Pons (tissue), 1 donor: ENCODE measurements around the gene EP400.
"Not testable (repeated sequence)": the region's sequence is repeated elsewhere in the genome, so short reads cannot be mapped to it uniquely, and the experiment has no call there.

Experiments
- DNase-seq: peaks from one replicate; pipeline ENCODE4 v3.0.0-alpha.2; 2016; ENCODE audit warnings: low spot score

Gene EP400

GRCh38 chr12:132047630-132048029 is 97.9 kb downstream of the EP400 start:
- DNase-seq: not testable (repeated sequence)

GRCh38 chr12:132049442-132049841 is 99.7 kb downstream of the EP400 start:
- DNase-seq: no peak

GRCh38 chr12:132049876-132050275 is 100.1 kb downstream of the EP400 start:
- no peak for DNase-seq

GRCh38 chr12:132051718-132052117 is 102.0 kb downstream of the EP400 start:
- DNase-seq: not testable (repeated sequence)

GRCh38 chr12:132052196-132052932 is 102.6 kb downstream of the EP400 start:
- DNase-seq: no peak

- DNase-seq: no peak
Observed at GRCh38 chr12:132053338-132054330, 103.9 kb downstream of the EP400 start.

GRCh38 chr12:132054983-132055382 is 105.2 kb downstream of the EP400 start:
- DNase-seq: no peak

- no peak for DNase-seq
Observed at GRCh38 chr12:132055535-132056096, 105.9 kb downstream of the EP400 start.

- no peak for DNase-seq
Observed at GRCh38 chr12:132056320-132056719, 106.6 kb downstream of the EP400 start.

- no peak for DNase-seq
Observed at GRCh38 chr12:132056951-132057350, 107.2 kb downstream of the EP400 start.

GRCh38 chr12:132057691-132058090 is 107.9 kb downstream of the EP400 start:
- DNase-seq: no peak

GRCh38 chr12:132061197-132061596 is 111.5 kb downstream of the EP400 start:
- DNase-seq: no peak

GRCh38 chr12:132061641-132062430 is 112.1 kb downstream of the EP400 start:
- no peak for DNase-seq

- DNase-seq: no peak
Observed at GRCh38 chr12:132062481-132062880, 112.7 kb downstream of the EP400 start.

GRCh38 chr12:132063491-132063890 is 113.7 kb downstream of the EP400 start:
- DNase-seq: no peak

- no peak for DNase-seq
Observed at GRCh38 chr12:132064631-132065030, 114.9 kb downstream of the EP400 start.

- no peak for DNase-seq
Observed at GRCh38 chr12:132065203-132065602, 115.5 kb downstream of the EP400 start.

- no peak for DNase-seq
Observed at GRCh38 chr12:132065609-132066344, 116.0 kb downstream of the EP400 start.

GRCh38 chr12:132066345-132066685 is 116.6 kb downstream of the EP400 start:
- no peak for DNase-seq

GRCh38 chr12:132066749-132067148 is 117.0 kb downstream of the EP400 start:
- DNase-seq: no peak

GRCh38 chr12:132067182-132067581 is 117.4 kb downstream of the EP400 start:
- no peak for DNase-seq
